Duodenal mucosa (tissue), 2 donors: Measurements from ENCODE around the gene PRKCD.

Experiments
- H3K27ac ChIP-seq: one replicate; pipeline ENCODE4 v1.7.0; 2013; ENCODE audit warnings: low read depth, low read length
- H3K27me3 ChIP-seq, 2 donors: one replicate each; pipeline ENCODE4 v1.7.0; 2013; ENCODE audit warnings: low read length in 2 of 2, control low read depth in 1 of 2; ENCODE audit not compliant: insufficient read depth in 2 of 2, control insufficient read depth in 1 of 2
- H3K36me3 ChIP-seq, 2 donors: one replicate each; pipeline ENCODE4 v1.7.0; 2013; ENCODE audit warnings: low read length in 2 of 2, control low read depth in 1 of 2; ENCODE audit not compliant: insufficient read depth in 2 of 2, control insufficient read depth in 1 of 2
- H3K4me1 ChIP-seq, 2 donors: one replicate each; pipeline ENCODE4 v1.7.0; 2013; ENCODE audit warnings: low read length in 2 of 2, control low read depth in 1 of 2; ENCODE audit not compliant: insufficient read depth in 2 of 2, control insufficient read depth in 1 of 2
- H3K4me3 ChIP-seq, 2 donors: one replicate each; pipeline ENCODE4 v1.7.0; 2013; ENCODE audit warnings: low read length in 2 of 2, low read depth in 1 of 2
- H3K9ac ChIP-seq, 2 donors: one replicate each; pipeline ENCODE4 v1.7.0; 2013; ENCODE audit warnings: low read length in 2 of 2, low read depth in 1 of 2
- H3K9me3 ChIP-seq, 2 donors: one replicate each; pipeline ENCODE4 v1.7.0; 2013; ENCODE audit warnings: low read length in 2 of 2, control low read depth in 1 of 2; ENCODE audit not compliant: control insufficient read depth in 1 of 2

The PRKCD gene

GRCh38 chr3:53180305-53181023 lies 19.5 kb downstream of the PRKCD start:
- H3K9me3 ChIP-seq = no peaks in the 10 kb centered on the region
- H3K4me1 ChIP-seq = peaks cover 5 to 24% of the 10 kb centered on the region in 2 donors
- no peak overlapping the region for H3K27ac ChIP-seq
- no peaks in the 10 kb centered on the region for H3K27me3 ChIP-seq
- H3K9ac ChIP-seq = no peak overlapping the region
- no peak overlapping the region for H3K4me3 ChIP-seq
- H3K36me3 ChIP-seq = peaks cover 60 to 79% of the 10 kb centered on the region in 2 donors

- no peaks in the 10 kb centered on the region for H3K9me3 ChIP-seq
- no peak overlapping the region for H3K9ac ChIP-seq
- H3K4me3 ChIP-seq = no peak overlapping the region
- no peak overlapping the region for H3K27ac ChIP-seq
- H3K27me3 ChIP-seq = no peaks in the 10 kb centered on the region
- peaks cover 63 to 80% of the 10 kb centered on the region in 2 donors for H3K36me3 ChIP-seq
- peaks cover 5 to 19% of the 10 kb centered on the region in 2 donors for H3K4me1 ChIP-seq
Measured at GRCh38 chr3:53181024-53181371, 20.0 kb downstream of the PRKCD start.

GRCh38 chr3:53181528-53181927 lies 20.5 kb downstream of the PRKCD start:
- Histone ChIP-seq H3K9ac (no peak overlapping the region), H3K36me3 (peaks cover 63 to 80% of the 10 kb centered on the region in 2 donors), H3K4me1 (peaks cover 5 to 14% of the 10 kb centered on the region in 2 donors), H3K4me3 (no peak overlapping the region), H3K27me3 (no peaks in the 10 kb centered on the region), H3K27ac (no peak overlapping the region), H3K9me3 (no peaks in the 10 kb centered on the region)

GRCh38 chr3:53182764-53183355 lies 21.9 kb downstream of the PRKCD start:
- no peak overlapping the region for H3K4me3 ChIP-seq
- peaks cover 70 to 89% of the 10 kb centered on the region in 2 donors for H3K36me3 ChIP-seq
- H3K9ac ChIP-seq = no peak overlapping the region

GRCh38 chr3:53183514-53183913 lies 22.5 kb downstream of the PRKCD start:
- Histone ChIP-seq H3K27ac (no peak overlapping the region), H3K36me3 (peaks cover 73 to 88% of the 10 kb centered on the region in 2 donors), H3K4me1 (peaks cover 10 to 13% of the 10 kb centered on the region in 2 donors), H3K27me3 (no peaks in the 10 kb centered on the region), H3K9ac (no peak overlapping the region), H3K9me3 (no peaks in the 10 kb centered on the region), H3K4me3 (no peak overlapping the region)

More at GRCh38 chr3:53182764-53183355, 21.9 kb downstream of the PRKCD start:
- Histone ChIP-seq H3K27me3 (no peaks in the 10 kb centered on the region), H3K9me3 (no peaks in the 10 kb centered on the region), H3K27ac (no peak overlapping the region), H3K4me1 (peaks cover 10 to 13% of the 10 kb centered on the region in 2 donors)

- H3K9ac ChIP-seq = no peak overlapping the region
- H3K27ac ChIP-seq = no peak overlapping the region
- H3K36me3 ChIP-seq = peaks cover 73 to 88% of the 10 kb centered on the region in 2 donors
- peaks cover 10 to 13% of the 10 kb centered on the region in 2 donors for H3K4me1 ChIP-seq
- H3K27me3 ChIP-seq = no peaks in the 10 kb centered on the region
- H3K4me3 ChIP-seq = no peak overlapping the region
- H3K9me3 ChIP-seq = no peaks in the 10 kb centered on the region
Measured at GRCh38 chr3:53184701-53185100, 23.7 kb downstream of the PRKCD start.

GRCh38 chr3:53185761-53186465 lies 24.9 kb downstream of the PRKCD start:
- H3K9ac ChIP-seq = no peak overlapping the region
- H3K36me3 ChIP-seq = peaks cover 68 to 88% of the 10 kb centered on the region in 2 donors
- H3K27ac ChIP-seq = no peak overlapping the region
- H3K9me3 ChIP-seq = no peaks in the 10 kb centered on the region
- H3K4me3 ChIP-seq = no peak overlapping the region
- peaks cover 5 to 8% of the 10 kb centered on the region in 2 donors for H3K4me1 ChIP-seq
- H3K27me3 ChIP-seq = no peaks in the 10 kb centered on the region

- H3K9me3 ChIP-seq = no peaks in the 10 kb centered on the region
- no peaks in the 10 kb centered on the region for H3K27me3 ChIP-seq
- no peak overlapping the region for H3K4me3 ChIP-seq
- no peak overlapping the region for H3K9ac ChIP-seq
- peaks cover 5 to 9% of the 10 kb centered on the region in 2 donors for H3K4me1 ChIP-seq
- no peak overlapping the region for H3K27ac ChIP-seq
- H3K36me3 ChIP-seq = peaks cover 64 to 84% of the 10 kb centered on the region in 2 donors
Measured at GRCh38 chr3:53186726-53187125, 25.7 kb downstream of the PRKCD start.

GRCh38 chr3:53187430-53187829 lies 26.4 kb downstream of the PRKCD start:
- H3K9ac ChIP-seq = no peak overlapping the region
- H3K27me3 ChIP-seq = no peaks in the 10 kb centered on the region
- peaks cover 5 to 13% of the 10 kb centered on the region in 2 donors for H3K4me1 ChIP-seq
- peaks cover 67 to 82% of the 10 kb centered on the region in 2 donors for H3K36me3 ChIP-seq
- no peak overlapping the region for H3K27ac ChIP-seq
- H3K4me3 ChIP-seq = no peak overlapping the region
- H3K9me3 ChIP-seq = no peaks in the 10 kb centered on the region

GRCh38 chr3:53188136-53188685 lies 27.2 kb downstream of the PRKCD start:
- Histone ChIP-seq H3K36me3 (peaks cover 63 to 76% of the 10 kb centered on the region in 2 donors), H3K27me3 (no peaks in the 10 kb centered on the region), H3K4me3 (no peak overlapping the region), H3K4me1 (peaks cover 5 to 13% of the 10 kb centered on the region in 2 donors), H3K9me3 (no peaks in the 10 kb centered on the region), H3K27ac (no peak overlapping the region), H3K9ac (no peak overlapping the region)
